ENCODE measurements around the gene FBF1. TPM values are rescaled to one million over a fixed set of nuclear protein-coding genes. Genes with fewer than 3 reads are reported as not detected.
"Not testable (repeated sequence)": the region's sequence is repeated elsewhere in the genome, so short reads cannot be mapped to it uniquely, and the experiment has no call there.

The FBF1 gene
- total and polyA plus RNA-seq, 8 donors: 7.3 to 13.1 (median 9.0) TPM

DNA sequence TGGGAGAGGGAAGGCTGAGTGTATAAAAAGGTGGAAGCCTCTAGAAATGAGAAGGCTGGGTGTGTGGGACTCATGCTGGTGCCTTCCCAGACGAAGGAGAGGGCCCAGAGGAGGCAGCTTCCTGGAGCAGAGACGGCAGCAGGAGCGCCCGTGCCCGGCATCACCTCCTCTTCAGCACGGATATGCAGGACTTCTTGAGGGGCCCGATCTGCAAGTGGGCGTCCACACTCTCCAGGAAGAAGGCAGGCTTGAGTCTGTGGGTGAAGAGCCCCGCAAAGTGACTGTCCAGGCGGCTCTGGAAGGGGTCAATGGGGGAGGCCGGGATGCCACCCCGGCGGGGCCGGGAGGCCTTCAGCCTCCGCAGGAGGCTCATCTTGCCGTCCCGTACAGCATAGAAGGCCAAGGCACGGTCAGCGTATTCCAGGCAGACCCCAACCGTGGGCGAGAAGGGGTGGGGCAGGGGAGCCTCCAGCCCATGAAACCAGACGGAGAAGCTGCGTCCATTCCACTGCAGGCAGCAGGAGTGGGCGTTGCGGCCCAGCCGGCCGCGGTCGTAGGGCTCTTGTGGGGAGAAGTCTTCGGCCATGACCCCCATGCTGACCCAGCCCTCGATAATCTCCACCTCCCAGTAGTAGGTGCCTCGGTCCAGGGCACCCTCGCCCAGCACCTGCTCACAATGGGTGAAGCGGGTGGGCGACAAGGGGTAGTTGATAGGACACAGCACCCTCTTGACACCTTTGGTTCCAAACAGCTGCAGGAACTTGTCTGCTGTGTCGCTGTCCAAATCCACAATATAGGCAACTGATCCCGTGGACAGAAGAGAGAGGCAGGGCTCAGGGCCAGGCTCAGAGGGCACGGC lies 66.3 kb downstream of the FBF1 start:
- TF ChIP-seq, protein P1, sequence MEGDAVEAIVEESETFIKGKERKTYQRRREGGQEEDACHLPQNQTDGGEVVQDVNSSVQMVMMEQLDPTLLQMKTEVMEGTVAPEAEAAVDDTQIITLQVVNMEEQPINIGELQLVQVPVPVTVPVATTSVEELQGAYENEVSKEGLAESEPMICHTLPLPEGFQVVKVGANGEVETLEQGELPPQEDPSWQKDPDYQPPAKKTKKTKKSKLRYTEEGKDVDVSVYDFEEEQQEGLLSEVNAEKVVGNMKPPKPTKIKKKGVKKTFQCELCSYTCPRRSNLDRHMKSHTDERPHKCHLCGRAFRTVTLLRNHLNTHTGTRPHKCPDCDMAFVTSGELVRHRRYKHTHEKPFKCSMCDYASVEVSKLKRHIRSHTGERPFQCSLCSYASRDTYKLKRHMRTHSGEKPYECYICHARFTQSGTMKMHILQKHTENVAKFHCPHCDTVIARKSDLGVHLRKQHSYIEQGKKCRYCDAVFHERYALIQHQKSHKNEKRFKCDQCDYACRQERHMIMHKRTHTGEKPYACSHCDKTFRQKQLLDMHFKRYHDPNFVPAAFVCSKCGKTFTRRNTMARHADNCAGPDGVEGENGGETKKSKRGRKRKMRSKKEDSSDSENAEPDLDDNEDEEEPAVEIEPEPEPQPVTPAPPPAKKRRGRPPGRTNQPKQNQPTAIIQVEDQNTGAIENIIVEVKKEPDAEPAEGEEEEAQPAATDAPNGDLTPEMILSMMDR (IDR thresholded peaks at IDR 0.05): no peak
- Histone ChIP-seq H3K4me1 (peaks cover 34 to 72% of the 10 kb centered on the region in 2 donors), H3K9me3 (no peaks in the 10 kb centered on the region), H3K36me3 (peaks cover 0 to 22% of the 10 kb centered on the region in 2 donors), H3K4me3 (no peak overlapping the region), H3K27ac (peak overlapping the region in 1 of 2 donors; percentile 90), H3K27me3 (peaks cover 0 to 39% of the 10 kb centered on the region in 2 donors)
- ATAC-seq: no peak
- intact Hi-C loops (cut with DNase I): no loop called here
- DNase-seq: no peak

DNA sequence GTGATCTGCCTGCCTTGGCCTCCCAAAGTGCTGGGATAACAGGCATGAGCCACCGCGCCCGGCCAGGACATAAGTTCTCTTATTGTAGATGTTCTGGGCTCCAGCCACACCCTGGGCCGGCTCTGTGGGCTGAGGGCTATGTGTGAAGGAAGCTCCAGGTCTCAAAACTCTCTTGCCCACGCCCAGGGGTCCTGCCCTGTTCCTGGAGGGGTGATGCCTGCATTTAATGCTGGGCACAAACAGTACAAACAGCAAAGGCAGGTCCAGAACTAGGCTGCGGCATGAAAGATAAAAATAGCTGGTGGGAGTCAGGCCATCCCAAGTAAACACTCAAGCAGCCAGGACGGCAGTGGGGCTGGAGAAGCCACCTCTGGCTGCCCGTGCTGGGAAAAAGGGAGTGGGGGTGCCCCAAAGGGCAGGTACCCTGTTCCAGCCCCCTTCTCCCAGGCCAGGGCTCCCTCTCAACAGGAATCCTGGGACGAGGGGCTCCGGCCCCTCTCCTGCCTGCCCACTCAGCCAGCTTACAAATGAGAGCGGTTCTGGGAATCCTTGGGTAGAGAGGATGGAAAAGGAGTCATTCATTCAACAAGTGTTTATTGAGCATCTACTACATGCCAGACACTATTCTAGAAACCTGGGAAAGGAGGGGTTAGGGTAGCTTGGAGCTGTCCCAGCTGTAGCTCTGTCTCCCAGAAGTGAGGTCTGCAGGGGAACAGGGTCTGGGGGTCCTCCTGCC lies 67.1 kb downstream of the FBF1 start:
- H3K9me3 ChIP-seq: no peaks in the 10 kb centered on the region
- TF ChIP-seq, protein P1 (IDR thresholded peaks at IDR 0.05): no peak
- peaks cover 0 to 22% of the 10 kb centered on the region in 2 donors for H3K36me3 ChIP-seq
- H3K27me3 ChIP-seq: peaks cover 0 to 32% of the 10 kb centered on the region in 2 donors
- peaks cover 37 to 65% of the 10 kb centered on the region in 2 donors for H3K4me1 ChIP-seq
- intact Hi-C loops (cut with DNase I): no loop called here
- H3K4me3 ChIP-seq: no peak overlapping the region
- peak overlapping the region; percentile 85 to 90 for H3K27ac ChIP-seq
- ATAC-seq (no peak), DNase-seq (no peak)

DNA sequence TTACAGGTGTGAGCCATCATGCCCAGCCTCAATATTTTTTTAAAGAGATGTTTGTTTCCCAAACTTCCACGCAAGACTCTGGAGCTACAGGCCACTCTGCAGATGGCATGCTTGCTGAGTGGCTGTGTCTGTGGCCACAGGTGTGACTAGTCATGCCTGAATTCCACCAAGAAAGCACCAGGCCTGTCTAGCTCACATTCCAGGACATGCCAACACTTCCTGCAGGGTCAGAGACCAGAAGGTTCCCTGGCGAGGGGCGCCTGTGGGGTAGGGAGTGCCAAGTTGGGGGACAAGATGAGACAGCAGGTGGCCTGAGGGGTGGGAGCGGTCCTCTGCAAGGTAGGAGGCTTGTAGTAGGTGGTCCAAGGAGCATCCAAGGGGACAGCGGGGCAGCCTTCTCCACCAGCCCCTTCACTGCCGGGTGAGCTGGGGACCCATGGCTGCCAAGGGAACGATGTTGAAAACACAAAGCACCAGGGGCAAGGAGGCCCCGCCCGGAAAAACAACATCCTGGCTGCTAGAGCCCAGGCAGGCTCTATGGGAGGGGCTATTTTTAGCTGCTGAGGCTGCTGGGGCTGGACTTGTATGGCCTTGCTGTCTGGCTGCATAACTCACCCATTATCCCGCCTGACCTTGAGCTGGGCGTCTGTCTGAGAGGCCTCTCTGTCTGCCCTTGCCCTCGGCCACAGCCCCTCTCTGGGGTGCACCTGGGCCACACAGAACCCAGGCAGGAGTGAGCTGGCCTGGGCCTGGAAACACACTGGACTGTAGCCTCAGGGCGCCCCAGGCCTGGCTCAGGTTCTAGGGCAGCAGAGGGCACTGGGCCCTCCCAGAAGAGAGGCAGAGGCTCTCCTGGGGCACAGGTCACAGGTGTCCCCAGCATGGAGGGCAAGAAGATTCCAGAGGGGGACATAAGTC lies 68.1 kb downstream of the FBF1 start:
- intact Hi-C loops (cut with DNase I): no loop called here
- H3K27ac ChIP-seq: peak overlapping the region; percentile 85 to 90
- TF ChIP-seq, protein P1 (IDR thresholded peaks at IDR 0.05): no peak
- H3K9me3 ChIP-seq: no peaks in the 10 kb centered on the region
- no peak overlapping the region for H3K4me3 ChIP-seq
- H3K4me1 ChIP-seq: peaks cover 37 to 54% of the 10 kb centered on the region in 2 donors
- H3K36me3 ChIP-seq: peaks cover 0 to 22% of the 10 kb centered on the region in 2 donors
- peaks cover 0 to 22% of the 10 kb centered on the region in 2 donors for H3K27me3 ChIP-seq
- DNase-seq (peak in 2 of 4 donors; percentile 69 to 76), ATAC-seq (peak; percentile 45)

DNA sequence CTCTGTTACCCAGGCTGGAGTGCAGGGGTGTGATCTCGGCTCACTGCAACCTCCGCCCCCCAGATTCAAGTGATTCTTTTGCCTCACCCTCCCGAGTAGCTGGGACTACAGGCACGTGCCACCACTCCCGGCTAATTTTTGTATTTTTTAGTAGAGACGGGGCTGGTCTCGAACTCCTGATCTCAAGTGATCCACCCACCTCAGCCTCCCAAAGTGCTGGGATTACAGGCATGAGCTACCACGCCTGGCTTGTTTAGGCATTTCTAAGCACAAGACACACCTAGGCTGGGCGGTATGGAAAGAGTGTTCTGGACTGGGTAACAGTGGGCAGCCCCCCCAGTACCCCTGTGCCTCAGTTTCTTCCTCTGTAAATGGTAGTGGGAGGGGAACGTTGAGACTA lies 70.6 kb downstream of the FBF1 start:
- ATAC-seq; H3K9me3 ChIP-seq; intact Hi-C loops (cut with DNase I); H3K4me3 ChIP-seq; H3K27me3 ChIP-seq; DNase-seq: not testable (repeated sequence)
- H3K4me1 ChIP-seq: peaks cover 20 to 34% of the 10 kb centered on the region in 2 donors
- peak overlapping the region; percentile 67 to 85 for H3K27ac ChIP-seq
- peaks cover 0 to 16% of the 10 kb centered on the region in 2 donors for H3K36me3 ChIP-seq
